HG03457 (cell line): ENCODE measurements around the gene FBXL12.
"Not testable (repeated sequence)": the region's sequence is repeated elsewhere in the genome, so short reads cannot be mapped to it uniquely, and the experiment has no call there.

Source experiments
- ATAC-seq: cut with Tn5 transposase; IDR thresholded peaks from one replicate; pipeline ENCODE4 v1.9.1; 2021; ENCODE audit warnings: moderate number of reproducible peaks; ENCODE audit not compliant: unreplicated experiment

FBXL12 gene

GRCh38 chr19:9796113-9796773 is 22.6 kb downstream of the FBXL12 start:
- ATAC-seq, result no peak

GRCh38 chr19:9793071-9793591 is 25.7 kb downstream of the FBXL12 start:
- no peak for ATAC-seq

- no peak for ATAC-seq
Observed at GRCh38 chr19:9792206-9793070, 26.4 kb downstream of the FBXL12 start.

GRCh38 chr19:9791552-9792205 is 27.2 kb downstream of the FBXL12 start:
- ATAC-seq, result no peak

GRCh38 chr19:9791073-9791367 is 27.9 kb downstream of the FBXL12 start:
- ATAC-seq, result not testable (repeated sequence)

- not testable (repeated sequence) for ATAC-seq
Observed at GRCh38 chr19:9789579-9789978, 29.3 kb downstream of the FBXL12 start.

GRCh38 chr19:9789066-9789465 is 29.8 kb downstream of the FBXL12 start:
- ATAC-seq, result no peak

GRCh38 chr19:9788604-9789003 is 30.3 kb downstream of the FBXL12 start:
- not testable (repeated sequence) for ATAC-seq

- ATAC-seq, result no peak
Observed at GRCh38 chr19:9786819-9787218, 32.1 kb downstream of the FBXL12 start.

- no peak for ATAC-seq
Observed at GRCh38 chr19:9786342-9786741, 32.5 kb downstream of the FBXL12 start.

GRCh38 chr19:9785367-9786331 is 33.2 kb downstream of the FBXL12 start:
- ATAC-seq, result no peak

- ATAC-seq, result not testable (repeated sequence)
Observed at GRCh38 chr19:9784163-9784496, 34.7 kb downstream of the FBXL12 start.

GRCh38 chr19:9782338-9782737 is 36.5 kb downstream of the FBXL12 start:
- no peak for ATAC-seq

- ATAC-seq, result peak; percentile 92
Observed at GRCh38 chr19:9768175-9769112, 50.4 kb downstream of the FBXL12 start, which contains the start of gene ZNF846. TSS of gene ZNF846 (minus strand) at chr19:9768738. CDS start at chr19:9764950, 3,788 bp downstream.
